B cell (primary cell): ENCODE data around the gene MKS1.

Experiments used
- EZH2 ChIP-seq: IDR thresholded peaks from 2 replicates; pipeline ENCODE4 v1.6.1; 2012; ENCODE audit warnings: borderline replicate concordance, low read depth, mild to moderate bottlenecking, moderate library complexity, low read length; ENCODE audit not compliant: insufficient read depth, poor library complexity, severe bottlenecking
- TF ChIP-seq, protein P1 (sequence below): fragments of 200-600 bp; IDR thresholded peaks from one replicate; pipeline ENCODE4 v1.8.0; 2022; ENCODE audit warnings: antibody characterized with exemption, mild to moderate bottlenecking

DNA sequence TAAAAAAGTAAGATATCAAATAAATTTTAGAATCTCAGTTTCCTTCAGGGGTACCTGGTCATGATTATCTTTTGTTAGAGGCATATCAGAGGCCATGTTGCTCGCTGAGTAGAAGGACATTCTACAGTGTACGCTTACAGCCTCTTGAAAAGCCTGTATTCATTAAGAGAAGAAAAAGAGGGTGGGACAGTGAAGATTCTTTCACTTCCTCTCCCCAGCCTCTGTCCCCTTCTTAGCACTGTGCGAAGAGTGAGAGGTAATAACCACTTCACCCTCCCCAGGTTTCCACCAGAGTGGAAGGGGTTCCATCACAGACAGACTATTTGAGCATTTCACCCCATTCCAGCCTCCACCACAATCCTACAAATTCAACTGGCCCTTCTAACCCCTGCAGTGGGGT is 14.5 kb upstream of the MKS1 start:
- TF ChIP-seq, protein P1, sequence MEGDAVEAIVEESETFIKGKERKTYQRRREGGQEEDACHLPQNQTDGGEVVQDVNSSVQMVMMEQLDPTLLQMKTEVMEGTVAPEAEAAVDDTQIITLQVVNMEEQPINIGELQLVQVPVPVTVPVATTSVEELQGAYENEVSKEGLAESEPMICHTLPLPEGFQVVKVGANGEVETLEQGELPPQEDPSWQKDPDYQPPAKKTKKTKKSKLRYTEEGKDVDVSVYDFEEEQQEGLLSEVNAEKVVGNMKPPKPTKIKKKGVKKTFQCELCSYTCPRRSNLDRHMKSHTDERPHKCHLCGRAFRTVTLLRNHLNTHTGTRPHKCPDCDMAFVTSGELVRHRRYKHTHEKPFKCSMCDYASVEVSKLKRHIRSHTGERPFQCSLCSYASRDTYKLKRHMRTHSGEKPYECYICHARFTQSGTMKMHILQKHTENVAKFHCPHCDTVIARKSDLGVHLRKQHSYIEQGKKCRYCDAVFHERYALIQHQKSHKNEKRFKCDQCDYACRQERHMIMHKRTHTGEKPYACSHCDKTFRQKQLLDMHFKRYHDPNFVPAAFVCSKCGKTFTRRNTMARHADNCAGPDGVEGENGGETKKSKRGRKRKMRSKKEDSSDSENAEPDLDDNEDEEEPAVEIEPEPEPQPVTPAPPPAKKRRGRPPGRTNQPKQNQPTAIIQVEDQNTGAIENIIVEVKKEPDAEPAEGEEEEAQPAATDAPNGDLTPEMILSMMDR, result no peak
- TF ChIP-seq EZH2, result no peak
